ENCODE measurements around the gene PRKN.

PRKN gene

DNA sequence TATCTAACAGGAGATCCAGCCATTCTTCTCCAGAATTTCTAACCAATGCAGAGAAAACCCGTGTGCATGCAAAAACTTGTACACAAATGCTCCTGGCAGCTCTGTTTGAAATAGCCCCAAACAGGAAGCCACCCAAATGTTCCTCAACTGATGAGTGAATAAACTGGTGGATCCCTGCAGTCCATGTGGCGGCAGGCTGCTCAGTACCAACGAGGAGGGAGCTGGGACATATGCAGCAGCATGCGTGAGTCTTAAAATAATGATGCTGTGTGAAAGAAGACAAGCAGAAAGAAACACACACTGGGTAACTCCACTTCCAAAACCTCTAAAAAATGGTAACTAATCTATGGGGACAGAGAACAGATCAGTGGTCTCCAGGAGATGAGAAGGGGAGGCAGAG, 911.6 kb downstream of the PRKN start:
- no peak for DNase-seq
- Mint-ChIP-seq H3K4me3 (no peak overlapping the region), H3K27me3 (no peaks in the 10 kb centered on the region), H3K36me3 (ENCODE audit: low read depth) (no peaks in the 10 kb centered on the region), H3K9me3 (peaks cover 5% of the 10 kb centered on the region), H3K27ac (no peak overlapping the region), H3K4me1 (ENCODE audit: low read depth) (no peaks in the 10 kb centered on the region)

DNA sequence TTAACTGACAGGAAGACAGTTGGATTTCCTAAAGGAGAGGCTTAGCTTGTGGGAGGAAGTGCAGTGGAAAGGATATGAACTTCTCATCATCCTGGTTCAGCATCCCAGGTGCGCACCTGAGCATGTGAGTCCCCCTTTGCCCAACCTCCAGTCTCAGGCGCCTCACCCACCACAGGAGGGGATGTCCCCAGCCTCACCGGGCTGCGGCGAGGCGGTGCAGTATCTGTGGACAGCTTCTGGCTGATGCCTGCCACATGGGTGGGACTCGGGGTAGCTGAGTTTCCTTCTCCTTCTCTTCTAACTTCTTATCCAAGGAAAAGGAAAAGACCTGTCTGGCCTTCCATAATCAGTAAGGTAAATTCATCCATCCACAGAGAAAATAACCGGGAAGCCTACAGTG, 914.4 kb downstream of the PRKN start:
- Mint-ChIP-seq H3K4me3 (no peak overlapping the region), H3K9me3 (peaks cover 5% of the 10 kb centered on the region), H3K36me3 (ENCODE audit: low read depth) (no peaks in the 10 kb centered on the region), H3K27me3 (no peaks in the 10 kb centered on the region), H3K27ac (no peak overlapping the region), H3K4me1 (ENCODE audit: low read depth) (no peaks in the 10 kb centered on the region)
- no peak for DNase-seq

DNA sequence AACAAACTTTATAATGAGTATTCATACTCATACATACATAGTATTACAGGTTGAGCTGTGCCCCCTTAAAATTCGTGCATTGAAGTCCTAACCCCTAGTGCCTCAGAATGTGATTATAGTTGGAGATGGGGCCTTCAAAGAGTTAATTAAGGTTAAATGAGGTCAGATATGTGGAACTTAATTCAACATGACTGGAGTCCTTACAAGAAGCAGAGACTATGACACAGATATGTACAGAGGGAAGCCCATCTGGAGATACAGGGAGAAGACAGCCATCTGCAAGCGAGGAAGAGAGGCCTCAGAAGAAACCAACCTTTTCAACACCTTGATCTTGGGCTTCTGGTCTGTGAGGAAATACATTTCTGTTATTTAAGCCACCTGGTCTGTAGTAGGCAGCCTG, 917.6 kb downstream of the PRKN start:
- no peak overlapping the region for H3K4me3 Mint-ChIP-seq
- H3K36me3 Mint-ChIP-seq (ENCODE audit: low read depth): no peaks in the 10 kb centered on the region
- H3K27me3 Mint-ChIP-seq: no peaks in the 10 kb centered on the region
- no peak overlapping the region for H3K27ac Mint-ChIP-seq
- DNase-seq: no peak
- peaks cover 5% of the 10 kb centered on the region for H3K9me3 Mint-ChIP-seq
- peaks cover 2% of the 10 kb centered on the region for H3K4me1 Mint-ChIP-seq (ENCODE audit: low read depth)

DNA sequence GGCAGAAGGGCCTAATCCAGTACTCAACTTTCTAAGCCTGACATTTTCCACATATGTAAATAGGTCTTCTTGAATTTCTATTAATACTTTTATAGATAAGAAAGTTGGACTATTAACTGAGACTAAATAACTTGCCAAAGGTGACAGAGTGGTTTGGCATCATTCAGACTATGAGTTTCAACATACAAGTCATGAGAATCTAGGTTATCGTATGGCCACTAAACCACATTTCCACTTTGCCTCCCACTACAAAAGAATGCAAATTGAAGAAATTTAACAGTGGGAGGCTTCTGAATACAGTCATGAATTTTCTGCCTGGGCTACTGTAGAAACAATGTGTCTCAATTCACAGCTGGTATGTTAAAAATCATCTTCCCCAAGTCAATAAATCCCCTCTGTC, 922.7 kb downstream of the PRKN start:
- no peaks in the 10 kb centered on the region for H3K27me3 Mint-ChIP-seq
- H3K4me1 Mint-ChIP-seq (ENCODE audit: low read depth): peaks cover 3% of the 10 kb centered on the region
- no peaks in the 10 kb centered on the region for H3K9me3 Mint-ChIP-seq
- H3K27ac Mint-ChIP-seq: no peak overlapping the region
- no peaks in the 10 kb centered on the region for H3K36me3 Mint-ChIP-seq (ENCODE audit: low read depth)
- no peak for DNase-seq
- H3K4me3 Mint-ChIP-seq: no peak overlapping the region

DNA sequence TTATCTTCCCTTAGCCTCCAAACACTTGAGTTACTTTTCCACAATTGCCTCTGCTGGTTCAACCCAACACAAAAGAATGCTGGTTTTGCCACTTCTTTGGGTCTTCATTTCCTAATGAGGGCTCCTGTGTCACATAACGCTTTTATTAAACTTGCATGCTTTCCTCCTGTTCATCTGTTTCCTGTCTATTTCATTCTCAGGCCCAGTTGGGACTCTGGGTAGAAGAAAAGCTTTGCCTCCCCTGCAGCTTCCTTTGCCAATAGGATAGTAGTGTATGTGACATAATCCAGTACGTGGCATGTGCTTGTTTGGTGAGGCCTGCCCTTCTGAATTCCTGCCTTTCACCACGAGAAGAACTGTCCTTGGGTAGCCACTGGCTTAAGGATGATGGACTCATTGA, 924.4 kb downstream of the PRKN start:
- peaks cover 3% of the 10 kb centered on the region for H3K4me1 Mint-ChIP-seq (ENCODE audit: low read depth)

DNA sequence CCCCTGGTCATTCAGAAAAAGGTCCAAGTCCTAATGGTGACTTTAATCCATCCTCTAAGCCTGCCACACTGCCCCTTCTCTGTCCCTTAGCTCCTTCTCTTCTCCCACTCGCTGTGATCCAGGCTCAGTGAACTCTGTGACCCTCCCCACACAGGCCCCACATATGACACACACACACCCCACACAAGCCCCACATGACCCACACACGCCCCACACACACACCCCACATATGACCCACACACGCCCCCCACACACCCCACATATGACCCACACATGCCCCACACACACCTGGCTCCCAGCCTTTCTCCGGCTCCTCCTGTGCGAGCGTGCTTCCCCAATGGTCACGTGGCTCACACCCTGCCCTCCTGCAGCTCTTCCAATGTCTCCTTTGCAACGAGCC, 925.3 kb downstream of the PRKN start:
- Mint-ChIP-seq H3K9me3 (no peaks in the 10 kb centered on the region), H3K4me1 (ENCODE audit: low read depth) (peaks cover 3% of the 10 kb centered on the region), H3K36me3 (ENCODE audit: low read depth) (no peaks in the 10 kb centered on the region), H3K4me3 (no peak overlapping the region), H3K27me3 (no peaks in the 10 kb centered on the region), H3K27ac (no peak overlapping the region)
- DNase-seq: no peak

More for the DNA sequence above, 924.4 kb downstream of the PRKN start:
- no peak overlapping the region for H3K4me3 Mint-ChIP-seq
- DNase-seq: no peak
- no peak overlapping the region for H3K27ac Mint-ChIP-seq
- H3K36me3 Mint-ChIP-seq (ENCODE audit: low read depth): no peaks in the 10 kb centered on the region
- H3K27me3 Mint-ChIP-seq: no peaks in the 10 kb centered on the region
- no peaks in the 10 kb centered on the region for H3K9me3 Mint-ChIP-seq

DNA sequence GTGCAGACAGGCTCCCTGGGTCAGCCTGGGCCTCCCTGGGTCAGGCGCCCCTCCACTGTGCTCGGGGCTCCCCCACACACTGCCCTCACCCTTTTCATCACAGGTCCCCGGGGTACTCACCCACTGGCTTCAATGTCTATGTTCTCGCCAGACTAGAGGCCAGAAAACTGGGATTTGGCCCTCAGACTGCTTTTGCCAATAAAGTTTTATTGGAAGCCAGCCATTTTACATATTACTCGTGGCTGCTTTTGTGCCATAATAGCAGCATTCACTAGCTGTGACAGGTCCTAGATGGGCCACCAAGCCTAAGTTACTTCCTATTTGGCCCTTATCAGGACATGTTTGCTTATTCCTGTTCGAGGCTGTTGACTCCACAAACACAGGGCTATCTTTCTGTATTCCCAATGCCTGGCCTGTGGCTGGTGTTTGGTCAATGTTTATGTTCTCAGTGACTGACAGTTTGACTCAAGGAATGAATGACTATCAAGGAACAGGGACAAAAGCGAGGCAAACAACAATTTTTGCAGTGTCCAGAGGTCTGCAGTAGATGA, 928.6 kb downstream of the PRKN start:
- DNase-seq: no peak
- Mint-ChIP-seq H3K27ac (no peak overlapping the region), H3K9me3 (no peaks in the 10 kb centered on the region), H3K4me3 (no peak overlapping the region), H3K36me3 (ENCODE audit: low read depth) (no peaks in the 10 kb centered on the region), H3K27me3 (no peaks in the 10 kb centered on the region), H3K4me1 (ENCODE audit: low read depth) (no peaks in the 10 kb centered on the region)

DNA sequence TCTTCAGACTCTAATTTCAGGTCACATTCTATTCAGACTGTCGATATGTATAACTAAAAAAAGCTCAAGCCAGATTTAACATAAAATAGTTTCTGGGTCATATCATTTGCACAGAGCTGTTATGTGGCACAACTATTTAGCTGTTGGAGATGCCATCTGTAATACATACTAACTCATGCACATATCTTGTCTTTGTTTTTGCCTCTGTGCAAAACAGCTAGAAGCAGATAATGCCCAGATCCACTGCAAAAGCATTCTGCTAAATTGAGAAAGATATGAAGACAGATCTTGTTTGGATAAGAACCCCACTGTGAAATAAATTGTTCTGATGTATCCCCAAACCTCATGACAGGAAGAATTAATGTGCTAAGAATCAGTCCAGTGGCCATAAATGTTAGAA, 930.9 kb downstream of the PRKN start:
- Mint-ChIP-seq H3K27ac (no peak overlapping the region), H3K4me1 (ENCODE audit: low read depth) (no peaks in the 10 kb centered on the region), H3K27me3 (no peaks in the 10 kb centered on the region), H3K9me3 (no peaks in the 10 kb centered on the region), H3K36me3 (ENCODE audit: low read depth) (no peaks in the 10 kb centered on the region), H3K4me3 (no peak overlapping the region)
- no peak for DNase-seq

DNA sequence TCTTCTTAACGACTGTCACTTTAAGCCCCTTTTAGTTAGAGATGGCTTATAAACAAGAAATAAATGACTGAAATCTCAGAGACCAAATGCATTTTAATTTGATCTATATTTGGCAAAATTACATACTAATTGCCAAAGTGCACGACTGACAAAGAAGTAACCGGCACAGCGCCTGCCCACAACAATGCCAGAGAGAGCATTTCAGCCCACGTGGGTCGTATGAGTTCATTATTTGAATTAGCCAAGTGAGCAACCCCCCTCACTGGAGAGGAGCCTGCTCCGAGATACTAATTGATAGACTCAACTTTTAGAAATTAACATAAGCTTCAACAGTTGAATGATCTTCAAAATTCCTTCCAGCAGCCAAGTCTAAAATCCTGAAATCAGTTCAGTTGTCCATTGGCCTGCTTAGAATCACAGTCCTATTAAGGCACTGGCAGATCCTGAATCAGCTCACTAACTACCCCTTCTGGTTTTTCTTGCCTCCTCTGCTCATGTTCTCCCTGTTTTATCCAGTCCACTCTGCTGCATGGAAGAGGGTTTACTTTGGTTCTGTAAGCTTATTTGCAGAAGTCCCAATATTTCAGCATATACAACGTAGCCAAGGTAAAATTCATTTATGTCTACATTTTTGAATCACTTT, 934.6 kb downstream of the PRKN start:
- no peak for DNase-seq
- H3K9me3 Mint-ChIP-seq: no peaks in the 10 kb centered on the region
- H3K4me3 Mint-ChIP-seq: no peak overlapping the region
- H3K4me1 Mint-ChIP-seq (ENCODE audit: low read depth): no peaks in the 10 kb centered on the region
- no peak overlapping the region for H3K27ac Mint-ChIP-seq
- no peaks in the 10 kb centered on the region for H3K27me3 Mint-ChIP-seq
- H3K36me3 Mint-ChIP-seq (ENCODE audit: low read depth): no peaks in the 10 kb centered on the region

DNA sequence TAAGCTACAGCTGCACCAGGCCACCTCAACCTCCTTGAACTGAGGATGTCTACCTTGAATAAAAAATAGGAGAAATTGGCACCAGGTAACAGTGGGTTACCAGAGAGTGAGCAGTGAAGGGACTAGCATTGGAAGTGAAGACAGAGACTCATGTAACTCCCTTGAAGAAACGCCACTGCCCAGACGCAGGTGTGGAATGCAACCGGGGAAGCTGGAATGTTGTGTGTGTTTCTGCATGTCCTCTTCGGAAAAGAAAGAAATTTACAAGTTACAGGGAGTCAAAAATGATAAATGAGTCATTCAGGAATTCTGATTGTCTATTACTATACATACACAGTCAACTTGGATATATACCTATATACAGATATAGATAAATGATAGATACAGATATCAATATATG, 939.0 kb downstream of the PRKN start:
- H3K4me3 Mint-ChIP-seq: no peak overlapping the region
- H3K36me3 Mint-ChIP-seq (ENCODE audit: low read depth): no peaks in the 10 kb centered on the region
- H3K27me3 Mint-ChIP-seq: no peaks in the 10 kb centered on the region
- H3K4me1 Mint-ChIP-seq (ENCODE audit: low read depth): no peaks in the 10 kb centered on the region
- H3K27ac Mint-ChIP-seq: no peak overlapping the region
- H3K9me3 Mint-ChIP-seq: no peaks in the 10 kb centered on the region
- no peak for DNase-seq

DNA sequence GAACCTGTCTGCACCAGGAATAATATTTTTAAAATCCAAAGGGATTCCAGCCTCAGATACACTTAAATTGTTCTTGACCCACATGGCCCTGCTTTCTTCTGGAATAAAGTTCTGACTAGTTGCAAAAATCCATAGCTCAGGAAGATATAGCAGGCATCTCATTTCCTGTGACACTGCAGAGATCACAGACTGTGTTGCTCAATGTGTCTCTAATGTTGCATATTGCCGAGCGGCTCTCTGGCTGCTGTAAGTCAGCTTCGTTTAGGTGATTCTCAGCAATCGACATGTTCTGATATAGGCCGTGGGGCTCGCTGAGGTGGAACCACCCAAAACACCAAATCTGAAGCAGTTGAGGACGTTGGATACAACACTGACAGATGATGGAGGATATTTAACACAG, 955.4 kb downstream of the PRKN start:
- no peaks in the 10 kb centered on the region for H3K27me3 Mint-ChIP-seq
- no peak for DNase-seq

DNA sequence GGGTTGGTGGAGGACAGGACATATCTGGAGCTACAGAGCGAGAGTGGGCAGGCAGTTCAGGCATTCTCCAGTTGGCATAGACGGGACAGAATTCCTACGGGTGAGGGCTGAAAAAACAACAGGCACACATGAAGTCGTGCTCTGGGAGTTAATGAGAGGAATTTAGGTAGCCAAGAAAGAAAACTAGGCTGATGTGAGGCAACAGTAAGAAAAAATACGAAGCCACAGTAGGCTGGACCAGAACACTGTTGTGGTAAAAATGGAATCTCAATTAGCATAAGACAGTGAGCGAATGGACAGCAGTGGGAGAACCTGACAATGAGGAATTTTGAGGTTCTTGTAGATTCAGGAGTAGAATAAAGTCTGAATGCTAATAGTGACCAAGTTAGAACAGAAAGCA, 965.6 kb downstream of the PRKN start:
- no peak overlapping the region for H3K27ac Mint-ChIP-seq
- H3K36me3 Mint-ChIP-seq (ENCODE audit: low read depth): no peaks in the 10 kb centered on the region
- H3K27me3 Mint-ChIP-seq: no peaks in the 10 kb centered on the region
- H3K9me3 Mint-ChIP-seq: no peaks in the 10 kb centered on the region
- H3K4me1 Mint-ChIP-seq (ENCODE audit: low read depth): no peaks in the 10 kb centered on the region
- H3K4me3 Mint-ChIP-seq: no peak overlapping the region
- DNase-seq: no peak

More for the DNA sequence above, 955.4 kb downstream of the PRKN start:
- Mint-ChIP-seq H3K36me3 (ENCODE audit: low read depth) (no peaks in the 10 kb centered on the region), H3K4me1 (ENCODE audit: low read depth) (no peaks in the 10 kb centered on the region), H3K27ac (no peak overlapping the region), H3K9me3 (no peaks in the 10 kb centered on the region), H3K4me3 (no peak overlapping the region)

DNA sequence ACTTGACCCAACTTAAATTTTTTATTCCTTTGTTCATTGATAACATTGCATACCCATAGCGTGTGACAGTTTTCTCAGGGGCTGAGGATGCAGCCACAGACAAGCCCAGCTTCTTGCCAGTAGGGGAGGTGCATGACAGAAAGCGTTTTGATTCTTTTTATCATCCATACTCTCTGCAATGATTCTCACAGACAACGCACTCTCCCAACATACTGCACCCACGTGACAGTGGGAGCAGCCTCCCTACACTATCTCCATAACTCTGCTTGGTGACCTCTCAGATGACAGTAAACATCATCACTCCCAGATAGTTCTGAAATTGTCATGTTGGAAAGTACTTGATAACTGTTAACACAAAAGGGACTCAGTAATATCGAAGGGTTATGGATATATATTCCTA, 972.5 kb downstream of the PRKN start:
- Mint-ChIP-seq H3K4me3 (no peak overlapping the region), H3K9me3 (peaks cover 3% of the 10 kb centered on the region), H3K27me3 (no peaks in the 10 kb centered on the region), H3K4me1 (ENCODE audit: low read depth) (no peaks in the 10 kb centered on the region), H3K36me3 (ENCODE audit: low read depth) (no peaks in the 10 kb centered on the region), H3K27ac (no peak overlapping the region)
- no peak for DNase-seq

DNA sequence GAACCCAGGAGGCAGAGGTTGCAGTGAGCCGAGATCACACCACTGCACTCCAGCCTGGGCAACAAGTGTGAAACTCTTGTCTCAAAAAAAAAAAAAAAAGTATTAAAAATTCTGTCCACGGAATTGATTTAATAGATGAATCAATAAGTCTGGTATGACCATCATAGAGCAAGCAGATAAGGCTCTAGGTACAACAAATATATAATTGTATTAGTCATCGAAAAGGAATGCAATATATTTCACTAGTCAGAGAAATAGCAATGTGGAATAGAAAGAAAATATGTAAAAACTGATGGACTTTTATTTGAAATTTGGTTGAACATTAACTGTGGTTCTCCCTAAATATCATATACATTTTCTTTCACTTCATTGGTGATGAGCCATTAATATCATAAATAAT, 976.9 kb downstream of the PRKN start:
- DNase-seq: no peak
- Mint-ChIP-seq H3K4me3 (no peak overlapping the region), H3K9me3 (peaks cover 3% of the 10 kb centered on the region), H3K36me3 (ENCODE audit: low read depth) (no peaks in the 10 kb centered on the region), H3K27ac (no peak overlapping the region), H3K4me1 (ENCODE audit: low read depth) (no peaks in the 10 kb centered on the region), H3K27me3 (no peaks in the 10 kb centered on the region)

DNA sequence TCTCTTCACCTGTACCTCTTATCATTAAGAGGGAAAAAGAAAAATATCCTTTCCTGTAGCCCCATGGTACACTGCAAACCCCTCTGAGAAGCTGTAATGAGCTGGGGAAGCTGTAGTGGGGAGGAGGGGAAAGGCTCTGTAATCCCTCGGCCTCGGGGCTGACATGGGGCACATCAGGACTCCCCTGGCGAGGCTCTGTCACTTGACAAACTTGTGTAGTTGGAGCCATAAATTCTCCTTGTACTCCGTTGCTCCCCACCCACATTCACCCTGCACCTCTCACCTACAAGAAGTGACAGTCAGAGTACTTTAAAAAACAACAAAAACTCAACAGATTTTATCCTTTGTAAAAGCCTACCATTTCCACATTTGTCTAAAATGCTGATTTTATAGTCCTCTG, 978.0 kb downstream of the PRKN start:
- H3K4me3 Mint-ChIP-seq: no peak overlapping the region
- H3K36me3 Mint-ChIP-seq (ENCODE audit: low read depth): no peaks in the 10 kb centered on the region
- no peaks in the 10 kb centered on the region for H3K4me1 Mint-ChIP-seq (ENCODE audit: low read depth)
- H3K27me3 Mint-ChIP-seq: no peaks in the 10 kb centered on the region
- DNase-seq: no peak
- peaks cover 3% of the 10 kb centered on the region for H3K9me3 Mint-ChIP-seq
- no peak overlapping the region for H3K27ac Mint-ChIP-seq
